Right kidney (tissue), 1 donor: Measurements from ENCODE around the gene AFM.

ENCODE experiments used
- DNase-seq: peaks from one replicate; pipeline ENCODE4 v3.0.0-alpha.2; 2016

AFM gene

GRCh38 chr4:73450398-73451004 lies 31.0 kb upstream of the AFM start:
- DNase-seq, result no peak

- DNase-seq, result no peak
These were observed 30.1 kb upstream of the AFM start for GRCh38 chr4:73451404-73451803.

GRCh38 chr4:73451981-73452747 lies 29.4 kb upstream of the AFM start:
- DNase-seq, result no peak

GRCh38 chr4:73452953-73453700 lies 28.4 kb upstream of the AFM start:
- DNase-seq, result no peak

GRCh38 chr4:73453701-73454005 lies 27.9 kb upstream of the AFM start:
- no peak for DNase-seq

GRCh38 chr4:73454920-73455319 lies 26.6 kb upstream of the AFM start:
- DNase-seq, result no peak

- DNase-seq, result no peak
These were observed 25.1 kb upstream of the AFM start for GRCh38 chr4:73456177-73457022.

GRCh38 chr4:73458184-73459047 lies 23.1 kb upstream of the AFM start:
- DNase-seq, result no peak

GRCh38 chr4:73459048-73459421 lies 22.5 kb upstream of the AFM start:
- no peak for DNase-seq

GRCh38 chr4:73460913-73461522 lies 20.5 kb upstream of the AFM start:
- DNase-seq, result no peak

GRCh38 chr4:73468170-73468569 lies 13.4 kb upstream of the AFM start:
- no peak for DNase-seq

GRCh38 chr4:73470728-73471127 lies 10.8 kb upstream of the AFM start:
- DNase-seq, result no peak

GRCh38 chr4:73477176-73477575 lies 4.4 kb upstream of the AFM start:
- no peak for DNase-seq

GRCh38 chr4:73479323-73479722 lies 2.2 kb upstream of the AFM start:
- no peak for DNase-seq

GRCh38 chr4:73485085-73485484 lies 3.5 kb downstream of the AFM start:
- no peak for DNase-seq

- DNase-seq, result no peak
These were observed 4.1 kb downstream of the AFM start for GRCh38 chr4:73485596-73485995.

GRCh38 chr4:73486497-73486896 lies 5.0 kb downstream of the AFM start:
- no peak for DNase-seq

GRCh38 chr4:73487233-73487632 lies 5.7 kb downstream of the AFM start:
- no peak for DNase-seq

- DNase-seq, result no peak
These were observed 18.6 kb downstream of the AFM start for GRCh38 chr4:73499996-73500765.

- no peak for DNase-seq
These were observed 20.2 kb downstream of the AFM start for GRCh38 chr4:73501664-73502265.
